Tibial nerve (tissue), 4 donors: ENCODE data around the gene ABHD15. TPM values are rescaled to one million over a fixed set of nuclear protein-coding genes. Genes with fewer than 3 reads are reported as not detected.

Source experiments
- DNase-seq, 2 donors: peaks; one replicate each; pipeline ENCODE4 v3.0.0-alpha.2; 2019; ENCODE audit warnings: low spot score in 2 of 2
- H3K27ac ChIP-seq, 4 donors: fragments of 200-600 bp; sonication (generic) in 3 of 4; one replicate each; pipeline ENCODE4 v1.5.1; 2017 to 2019; ENCODE audit warnings: mild to moderate bottlenecking in 1 of 4
- H3K27me3 ChIP-seq, 2 donors: fragments of 200-600 bp; sonication (generic) in 1 of 2; one replicate each; pipeline versions ENCODE4 v1.5.1 to v1.6.0; 2017 to 2019
- H3K36me3 ChIP-seq, 3 donors: fragments of 200-600 bp; sonication (generic); one replicate each; pipeline ENCODE4 v1.5.1; 2018 to 2019
- H3K4me1 ChIP-seq, 4 donors: fragments of 200-600 bp; sonication (generic) in 3 of 4; one replicate each; pipeline ENCODE4 v1.5.1; 2017 to 2019
- H3K4me3 ChIP-seq, 4 donors: fragments of 200-600 bp; sonication (generic) in 3 of 4; one replicate each; pipeline ENCODE4 v1.5.1; 2017 to 2019; ENCODE audit warnings: mild to moderate bottlenecking in 1 of 4, moderate library complexity in 1 of 4
- H3K9me3 ChIP-seq, 4 donors: fragments of 200-600 bp; sonication (generic) in 3 of 4; one replicate each; pipeline ENCODE4 v1.5.1; 2017 to 2019
- EP300 ChIP-seq, 2 donors: sonication (generic); formaldehyde crosslinking; IDR thresholded peaks; one replicate each; pipeline ENCODE4 v1.6.1; 2017; ENCODE audit warnings: antibody characterized with exemption in 2 of 2, mild to moderate bottlenecking in 1 of 2
- POLR2A ChIP-seq, 2 donors: fragments of 450-650 bp; IDR thresholded peaks; one replicate each; pipeline ENCODE4 v1.6.1; 2017; ENCODE audit warnings: antibody characterized with exemption in 2 of 2, mild to moderate bottlenecking in 2 of 2, moderate library complexity in 2 of 2
- WGBS, 2 donors: methylation state at CpG; one replicate each; pipeline ENCODE4 v1.1.5; 2018; 5-methylcytosine and 5-hydroxymethylcytosine counted together
- total RNA-seq, 4 donors: library from RNA; depleted of rRNA; stranded (reverse); fragments of >200 nt; gene quantifications; one replicate each; pipeline ENCODE4 v1.1.0, GENCODE V29; 2016
- TF ChIP-seq, protein P1 (sequence below), 5 experiments: fragments of 200-600 bp in 3 of 5; fragments of 450-650 bp in 2 of 5; sonication (generic) in 3 of 5; IDR thresholded peaks; one replicate each; pipeline ENCODE4 v1.5.1; 2016 to 2019; ENCODE audit warnings: antibody characterized with exemption in 5 of 5, mild to moderate bottlenecking in 3 of 5, moderate library complexity in 2 of 5

The ABHD15 gene, protein sequence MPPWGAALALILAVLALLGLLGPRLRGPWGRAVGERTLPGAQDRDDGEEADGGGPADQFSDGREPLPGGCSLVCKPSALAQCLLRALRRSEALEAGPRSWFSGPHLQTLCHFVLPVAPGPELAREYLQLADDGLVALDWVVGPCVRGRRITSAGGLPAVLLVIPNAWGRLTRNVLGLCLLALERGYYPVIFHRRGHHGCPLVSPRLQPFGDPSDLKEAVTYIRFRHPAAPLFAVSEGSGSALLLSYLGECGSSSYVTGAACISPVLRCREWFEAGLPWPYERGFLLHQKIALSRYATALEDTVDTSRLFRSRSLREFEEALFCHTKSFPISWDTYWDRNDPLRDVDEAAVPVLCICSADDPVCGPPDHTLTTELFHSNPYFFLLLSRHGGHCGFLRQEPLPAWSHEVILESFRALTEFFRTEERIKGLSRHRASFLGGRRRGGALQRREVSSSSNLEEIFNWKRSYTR
- total RNA-seq: 10 to 100 TPM; 25.7 to 32.7 (median 30.3) TPM

DNA sequence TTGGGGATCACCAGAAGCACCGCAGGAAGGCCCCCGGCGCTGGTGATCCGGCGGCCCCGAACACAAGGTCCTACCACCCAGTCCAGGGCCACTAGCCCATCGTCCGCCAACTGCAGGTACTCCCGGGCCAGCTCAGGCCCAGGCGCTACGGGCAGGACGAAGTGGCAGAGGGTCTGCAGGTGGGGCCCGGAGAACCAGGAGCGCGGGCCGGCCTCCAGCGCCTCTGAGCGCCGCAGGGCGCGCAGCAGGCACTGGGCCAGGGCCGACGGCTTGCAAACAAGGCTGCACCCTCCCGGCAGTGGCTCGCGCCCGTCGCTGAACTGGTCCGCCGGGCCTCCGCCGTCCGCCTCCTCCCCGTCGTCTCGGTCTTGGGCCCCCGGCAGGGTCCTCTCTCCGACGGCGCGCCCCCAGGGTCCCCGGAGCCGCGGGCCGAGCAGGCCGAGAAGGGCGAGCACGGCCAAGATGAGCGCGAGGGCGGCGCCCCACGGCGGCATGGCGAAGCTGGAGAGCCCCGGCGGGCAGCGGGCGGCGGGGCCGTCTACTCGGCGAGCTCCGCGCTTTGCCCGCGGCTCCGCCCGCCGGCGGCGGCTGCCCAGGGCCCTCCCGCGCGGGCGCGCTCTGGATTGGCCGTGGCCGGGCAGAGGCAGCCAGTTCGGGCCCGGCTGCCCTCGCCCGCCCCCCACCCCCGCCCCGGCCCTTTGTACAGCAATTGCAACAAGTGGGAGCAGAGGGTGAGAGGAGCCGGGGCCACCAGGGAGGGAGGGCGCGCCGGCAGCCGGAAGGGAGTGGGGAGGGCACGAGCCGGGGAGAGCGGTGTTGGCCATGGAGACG, at the start of gene ABHD15:
Gene ABHD15, minus strand, starts transcription at position 565 of the 831 bp plus-strand sequence. Its CDS starts 71 bp downstream, at position 494.
- peak; percentile 43 to 50 for DNase-seq

DNA sequence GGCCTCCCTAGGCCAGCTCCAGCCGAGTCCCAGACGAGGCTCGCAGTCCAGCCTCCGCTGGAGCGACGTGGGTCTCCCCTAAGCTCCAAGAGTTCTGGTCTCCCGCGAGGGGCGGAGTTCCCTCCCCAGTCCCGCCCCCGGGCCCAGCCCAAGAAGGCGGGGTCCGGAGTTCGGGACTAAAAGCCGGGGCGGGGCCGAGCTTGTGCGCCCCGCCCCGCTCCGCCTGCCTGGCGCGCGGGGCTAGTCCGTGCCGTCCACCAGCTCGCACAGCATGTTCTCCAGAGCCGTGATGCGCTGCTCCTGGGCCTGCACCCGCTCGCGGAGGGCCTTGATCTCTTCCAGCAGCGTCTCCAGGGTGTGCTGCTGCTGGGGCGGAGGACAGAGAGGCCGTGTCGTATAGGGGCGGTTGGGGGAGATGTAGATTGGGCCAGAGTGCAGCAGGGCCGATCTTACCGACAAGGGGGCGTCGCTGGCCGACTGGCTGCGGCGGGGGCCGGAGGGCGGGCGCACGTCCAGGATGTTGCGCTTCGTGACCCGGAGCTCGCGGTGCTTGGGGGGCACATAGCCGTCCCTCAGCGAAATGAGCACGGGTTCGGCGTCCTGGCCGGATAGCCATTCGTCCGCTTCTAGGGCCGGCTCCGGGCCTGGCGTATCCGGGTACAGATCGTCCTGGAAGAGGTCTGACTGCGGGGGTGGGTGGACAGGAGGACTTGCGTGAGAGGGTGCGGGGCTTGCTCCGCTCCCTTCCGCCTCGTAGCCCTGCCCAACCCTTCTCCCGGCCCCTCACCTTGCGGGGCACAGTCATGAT, 48.9 kb upstream of the ABHD15 start:
- Histone ChIP-seq H3K27ac (peak overlapping the region; percentile 56 to 89 (median 77)), H3K36me3 (peaks cover 0 to 9% (median 0%) of the 10 kb centered on the region in 3 donors), H3K9me3 (no peaks in the 10 kb centered on the region), H3K4me1 (peaks cover 0 to 67% (median 51%) of the 10 kb centered on the region in 4 donors), H3K4me3 (peak overlapping the region; percentile 26 to 50 (median 46)), H3K27me3 (peaks cover 0 to 5% of the 10 kb centered on the region in 2 donors)
- peak; percentile 85 to 87 for DNase-seq
- WGBS, 2 donors: 5 to 10% methylated on average over 51 to 60 of the region's 74 CpGs
- TF ChIP-seq, protein P1, sequence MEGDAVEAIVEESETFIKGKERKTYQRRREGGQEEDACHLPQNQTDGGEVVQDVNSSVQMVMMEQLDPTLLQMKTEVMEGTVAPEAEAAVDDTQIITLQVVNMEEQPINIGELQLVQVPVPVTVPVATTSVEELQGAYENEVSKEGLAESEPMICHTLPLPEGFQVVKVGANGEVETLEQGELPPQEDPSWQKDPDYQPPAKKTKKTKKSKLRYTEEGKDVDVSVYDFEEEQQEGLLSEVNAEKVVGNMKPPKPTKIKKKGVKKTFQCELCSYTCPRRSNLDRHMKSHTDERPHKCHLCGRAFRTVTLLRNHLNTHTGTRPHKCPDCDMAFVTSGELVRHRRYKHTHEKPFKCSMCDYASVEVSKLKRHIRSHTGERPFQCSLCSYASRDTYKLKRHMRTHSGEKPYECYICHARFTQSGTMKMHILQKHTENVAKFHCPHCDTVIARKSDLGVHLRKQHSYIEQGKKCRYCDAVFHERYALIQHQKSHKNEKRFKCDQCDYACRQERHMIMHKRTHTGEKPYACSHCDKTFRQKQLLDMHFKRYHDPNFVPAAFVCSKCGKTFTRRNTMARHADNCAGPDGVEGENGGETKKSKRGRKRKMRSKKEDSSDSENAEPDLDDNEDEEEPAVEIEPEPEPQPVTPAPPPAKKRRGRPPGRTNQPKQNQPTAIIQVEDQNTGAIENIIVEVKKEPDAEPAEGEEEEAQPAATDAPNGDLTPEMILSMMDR (IDR thresholded peaks at IDR 0.05): peak in 1 of 5 experiments; percentile 6
- peak in 1 of 2 donors; percentile 89 for TF ChIP-seq EP300 (IDR thresholded peaks at IDR 0.05)
- TF ChIP-seq POLR2A (IDR thresholded peaks at IDR 0.05): peak; percentile 32 to 89

More for the DNA sequence above, at the start of gene ABHD15:
- Histone ChIP-seq H3K36me3 (peaks cover under 1 to 14% (median 6%) of the 10 kb centered on the region in 3 donors), H3K4me3 (peak within 1 kb of the TSS; percentile 39 to 82 (median 81)), H3K27me3 (no peaks in the 10 kb centered on the region), H3K27ac (peak within 1 kb of the TSS; percentile 65 to 94 (median 91)), H3K9me3 (no peaks in the 10 kb centered on the region), H3K4me1 (peaks cover 0 to 61% (median 26%) of the 10 kb centered on the region in 4 donors)
- 2 to 8% methylated on average over 5 to 56 of the region's 94 CpGs for WGBS, 2 donors
- TF ChIP-seq, protein P1 (IDR thresholded peaks at IDR 0.05): peak in 1 of 5 experiments; percentile 6
- peak in 1 of 2 donors; percentile 79 for TF ChIP-seq EP300 (IDR thresholded peaks at IDR 0.05)
- peak; percentile 62 for TF ChIP-seq POLR2A (IDR thresholded peaks at IDR 0.05)

DNA sequence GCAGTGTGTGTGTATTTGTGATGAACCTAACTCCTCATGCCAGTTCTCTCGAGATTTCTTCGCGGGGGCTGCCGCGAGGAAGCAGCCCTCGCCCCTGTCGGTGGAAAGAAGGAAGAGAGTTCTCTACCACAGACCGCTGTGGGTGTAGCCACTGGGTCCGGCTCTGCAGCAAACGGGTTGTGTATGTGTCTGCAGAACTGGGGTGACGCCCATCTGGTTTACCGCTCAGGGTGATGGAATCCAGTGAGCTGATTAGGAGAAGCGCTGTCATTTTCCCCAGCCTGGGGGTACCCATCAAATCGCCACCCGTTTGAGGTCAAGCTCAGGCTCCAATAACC, 48.2 kb upstream of the ABHD15 start:
- peak overlapping the region; percentile 56 to 89 (median 77) for H3K27ac ChIP-seq
- no peaks in the 10 kb centered on the region for H3K9me3 ChIP-seq
- no peak for DNase-seq
- peaks cover 0 to 5% of the 10 kb centered on the region in 2 donors for H3K27me3 ChIP-seq
- peaks cover 0 to 14% (median 0%) of the 10 kb centered on the region in 3 donors for H3K36me3 ChIP-seq
- peak overlapping the region; percentile 23 to 50 (median 34) for H3K4me3 ChIP-seq
- TF ChIP-seq POLR2A (IDR thresholded peaks at IDR 0.05): no peak
- TF ChIP-seq, protein P1 (IDR thresholded peaks at IDR 0.05): peak in 1 of 5 experiments; percentile 12
- WGBS, 2 donors: 10 to 29% methylated on average over 10 to 15 of the region's 15 CpGs
- peaks cover 0 to 67% (median 51%) of the 10 kb centered on the region in 4 donors for H3K4me1 ChIP-seq

DNA sequence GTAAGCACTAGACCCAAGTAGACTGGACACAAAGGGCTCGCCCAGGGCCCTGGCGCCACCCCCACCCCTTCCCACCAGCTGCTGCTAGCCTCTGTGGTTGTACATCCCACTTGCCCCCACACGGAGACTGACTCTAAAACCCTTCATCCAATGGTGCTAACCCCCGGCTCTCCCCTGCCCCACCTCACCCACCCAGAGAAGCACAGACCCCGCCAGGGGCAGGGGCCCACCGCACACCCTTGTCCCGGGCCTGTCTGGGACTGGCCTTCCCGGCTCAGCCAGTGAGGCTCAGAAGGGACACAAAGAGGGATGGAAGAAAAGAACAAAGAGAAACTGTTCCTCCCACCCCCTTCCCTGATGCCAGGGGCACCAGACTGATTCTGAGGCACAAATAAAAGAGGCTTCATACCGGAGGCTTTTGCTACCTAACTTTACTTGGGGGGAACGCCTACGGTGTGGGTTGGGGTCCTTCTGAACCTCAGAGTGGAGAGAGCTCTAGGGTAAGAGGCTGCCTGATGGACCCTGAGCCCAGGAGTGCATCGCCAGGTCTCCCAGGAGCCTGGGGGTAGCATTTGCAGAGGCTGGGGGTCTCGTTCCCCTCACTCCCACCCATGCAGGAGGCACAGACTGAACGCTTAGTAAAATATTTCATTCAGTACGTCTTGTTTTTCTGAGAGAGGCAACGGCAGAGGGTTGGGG, 47.7 kb upstream of the ABHD15 start:
- H3K4me1 ChIP-seq: peaks cover 0 to 66% (median 51%) of the 10 kb centered on the region in 4 donors
- no peaks in the 10 kb centered on the region for H3K9me3 ChIP-seq
- TF ChIP-seq, protein P1 (IDR thresholded peaks at IDR 0.05): no peak
- H3K27me3 ChIP-seq: peaks cover 0 to 5% of the 10 kb centered on the region in 2 donors
- H3K4me3 ChIP-seq: peak overlapping the region; percentile 13 to 50 (median 34)
- WGBS, 2 donors: 49 to 57% methylated on average over 15 to 16 of the region's 16 CpGs
- H3K36me3 ChIP-seq: peaks cover 0 to 19% (median 0%) of the 10 kb centered on the region in 3 donors
- H3K27ac ChIP-seq: peak overlapping the region; percentile 56 to 89 (median 77)
- no peak for DNase-seq
